ENCODE data around the gene MUC13. TPM values are rescaled to one million over a fixed set of nuclear protein-coding genes. Genes with fewer than 3 reads are reported as not detected.
"Not testable (repeated sequence)": the region's sequence is repeated elsewhere in the genome, so short reads cannot be mapped to it uniquely, and the experiment has no call there.

MUC13 gene
- total RNA-seq, 2 donors from 2014 or later = 0.49 TPM; not detected in 1

DNA sequence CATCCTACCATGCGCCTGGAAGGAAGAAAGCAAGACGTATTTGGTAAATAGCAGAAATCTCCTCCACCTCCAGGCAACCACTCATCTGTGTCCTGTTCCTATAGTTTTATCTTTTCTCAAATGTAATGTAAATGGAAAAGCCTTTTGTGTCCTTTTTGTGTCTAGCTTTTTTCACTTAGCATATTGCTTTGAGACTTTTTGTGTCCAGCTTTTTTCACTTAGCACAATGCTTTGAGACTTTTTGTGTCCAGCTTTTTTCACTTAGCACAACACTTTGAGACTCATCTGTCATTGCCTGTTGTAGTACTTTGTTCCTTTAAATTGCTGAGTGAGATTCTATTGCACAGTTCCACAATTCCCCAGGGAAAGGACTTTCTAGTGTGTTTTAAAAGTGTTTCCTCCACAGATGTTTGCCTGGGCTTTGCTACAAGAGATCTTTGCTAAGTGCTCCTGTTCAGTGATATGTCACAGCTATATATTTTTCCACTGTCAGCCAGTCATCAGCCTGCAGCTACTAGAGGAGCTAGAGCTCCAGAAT is 27.9 kb upstream of the MUC13 start:
- Histone ChIP-seq H3K9me3 (no peaks in the 10 kb centered on the region), H3K27ac (no peak overlapping the region), H3K36me3 (no peaks in the 10 kb centered on the region), H3K27me3 (replicated peaks; ENCODE audit: insufficient read depth) (no peaks in the 10 kb centered on the region), H3K4me1 (ENCODE audit: control insufficient read depth in 1 of 2, low read depth in 2 of 2) (peaks cover 0 to under 1% of the 10 kb centered on the region in 2 donors), H3K4me3 (no peak overlapping the region)
- no peak for DNase-seq (ENCODE audit: low spot score)
- no peak for ATAC-seq (ENCODE audit: insufficient number of reproducible peaks, low FRiP score, low read depth)
- TF ChIP-seq, protein P1, sequence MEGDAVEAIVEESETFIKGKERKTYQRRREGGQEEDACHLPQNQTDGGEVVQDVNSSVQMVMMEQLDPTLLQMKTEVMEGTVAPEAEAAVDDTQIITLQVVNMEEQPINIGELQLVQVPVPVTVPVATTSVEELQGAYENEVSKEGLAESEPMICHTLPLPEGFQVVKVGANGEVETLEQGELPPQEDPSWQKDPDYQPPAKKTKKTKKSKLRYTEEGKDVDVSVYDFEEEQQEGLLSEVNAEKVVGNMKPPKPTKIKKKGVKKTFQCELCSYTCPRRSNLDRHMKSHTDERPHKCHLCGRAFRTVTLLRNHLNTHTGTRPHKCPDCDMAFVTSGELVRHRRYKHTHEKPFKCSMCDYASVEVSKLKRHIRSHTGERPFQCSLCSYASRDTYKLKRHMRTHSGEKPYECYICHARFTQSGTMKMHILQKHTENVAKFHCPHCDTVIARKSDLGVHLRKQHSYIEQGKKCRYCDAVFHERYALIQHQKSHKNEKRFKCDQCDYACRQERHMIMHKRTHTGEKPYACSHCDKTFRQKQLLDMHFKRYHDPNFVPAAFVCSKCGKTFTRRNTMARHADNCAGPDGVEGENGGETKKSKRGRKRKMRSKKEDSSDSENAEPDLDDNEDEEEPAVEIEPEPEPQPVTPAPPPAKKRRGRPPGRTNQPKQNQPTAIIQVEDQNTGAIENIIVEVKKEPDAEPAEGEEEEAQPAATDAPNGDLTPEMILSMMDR (IDR thresholded peaks at IDR 0.05) = no peak

DNA sequence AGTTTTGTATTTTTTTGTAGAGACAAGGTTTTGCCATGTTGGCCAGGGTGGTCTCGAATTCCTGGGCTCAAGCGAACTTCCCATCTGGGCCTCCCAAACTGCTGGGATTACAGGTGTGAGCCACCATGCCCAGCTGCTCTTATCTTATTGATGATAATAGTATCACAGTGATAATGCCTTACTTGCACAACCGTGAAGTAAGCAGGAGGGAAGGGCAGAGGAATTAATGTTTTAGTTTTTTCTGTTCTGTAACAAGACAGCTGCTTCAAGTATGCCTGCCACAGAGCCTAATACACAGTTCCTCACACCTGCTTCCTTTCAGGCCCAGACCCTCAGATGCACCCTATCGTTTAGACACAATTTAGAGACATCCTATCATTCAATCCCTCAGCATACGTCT is 26.1 kb upstream of the MUC13 start:
- no peak overlapping the region for H3K27ac ChIP-seq
- TF ChIP-seq, protein P1 (IDR thresholded peaks at IDR 0.05) = no peak
- H3K27me3 ChIP-seq (replicated peaks; ENCODE audit: insufficient read depth) = no peaks in the 10 kb centered on the region
- no peaks in the 10 kb centered on the region for H3K4me1 ChIP-seq (ENCODE audit: control insufficient read depth in 1 of 2, low read depth in 2 of 2)
- ATAC-seq (ENCODE audit: insufficient number of reproducible peaks, low FRiP score, low read depth) (no peak), DNase-seq (ENCODE audit: low spot score) (no peak)
- H3K36me3 ChIP-seq = no peaks in the 10 kb centered on the region
- no peak overlapping the region for H3K4me3 ChIP-seq
- no peaks in the 10 kb centered on the region for H3K9me3 ChIP-seq

DNA sequence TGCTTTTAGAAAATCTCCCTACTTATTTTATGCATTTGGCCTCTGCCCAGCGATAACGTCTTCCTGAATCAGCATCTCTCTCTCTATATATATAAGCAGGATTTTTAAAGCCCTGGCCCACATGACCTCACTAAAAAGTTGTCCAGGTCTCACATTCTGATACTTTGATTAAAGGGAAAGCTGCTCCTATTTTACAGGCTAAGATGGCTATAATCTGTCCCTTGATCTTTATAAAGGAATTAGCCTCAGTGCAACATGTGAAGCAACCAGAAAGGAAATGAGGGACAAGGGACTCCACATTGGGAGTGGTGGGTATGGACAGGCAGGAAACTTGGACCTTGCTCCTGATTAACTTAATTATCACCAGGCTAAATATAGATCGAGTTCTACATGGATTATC is 25.6 kb upstream of the MUC13 start:
- Histone ChIP-seq H3K36me3 (no peaks in the 10 kb centered on the region), H3K27ac (no peak overlapping the region), H3K27me3 (replicated peaks; ENCODE audit: insufficient read depth) (no peaks in the 10 kb centered on the region), H3K4me1 (ENCODE audit: control insufficient read depth in 1 of 2, low read depth in 2 of 2) (no peaks in the 10 kb centered on the region), H3K4me3 (no peak overlapping the region), H3K9me3 (no peaks in the 10 kb centered on the region)
- ATAC-seq (ENCODE audit: insufficient number of reproducible peaks, low FRiP score, low read depth) (no peak), DNase-seq (ENCODE audit: low spot score) (no peak)
- TF ChIP-seq, protein P1 (IDR thresholded peaks at IDR 0.05) = no peak

DNA sequence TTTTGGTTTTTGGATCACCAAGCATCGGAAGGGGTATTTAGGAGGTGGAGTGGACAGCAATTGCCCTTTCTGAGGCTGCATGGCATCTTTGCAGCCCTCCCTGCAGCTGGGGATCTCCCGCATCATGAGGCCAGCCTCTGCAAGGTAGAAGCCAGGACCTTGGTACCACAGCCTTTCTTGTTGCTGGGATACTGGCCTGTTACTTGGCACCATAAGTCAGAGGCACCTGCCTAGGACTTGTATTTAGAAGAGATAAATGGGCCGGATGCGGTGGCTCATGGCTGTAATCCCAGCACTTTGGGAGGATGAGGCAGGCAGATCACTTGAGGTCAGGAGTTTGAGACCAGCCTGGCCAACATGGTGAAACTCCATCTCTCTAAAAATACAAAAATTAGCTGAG is 23.4 kb upstream of the MUC13 start:
- not testable (repeated sequence) for H3K9me3 ChIP-seq; H3K4me3 ChIP-seq; H3K4me1 ChIP-seq (ENCODE audit: control insufficient read depth in 1 of 2, low read depth in 2 of 2); DNase-seq (ENCODE audit: low spot score); H3K36me3 ChIP-seq; H3K27me3 ChIP-seq (replicated peaks; ENCODE audit: insufficient read depth); H3K27ac ChIP-seq; ATAC-seq (ENCODE audit: insufficient number of reproducible peaks, low FRiP score, low read depth)

DNA sequence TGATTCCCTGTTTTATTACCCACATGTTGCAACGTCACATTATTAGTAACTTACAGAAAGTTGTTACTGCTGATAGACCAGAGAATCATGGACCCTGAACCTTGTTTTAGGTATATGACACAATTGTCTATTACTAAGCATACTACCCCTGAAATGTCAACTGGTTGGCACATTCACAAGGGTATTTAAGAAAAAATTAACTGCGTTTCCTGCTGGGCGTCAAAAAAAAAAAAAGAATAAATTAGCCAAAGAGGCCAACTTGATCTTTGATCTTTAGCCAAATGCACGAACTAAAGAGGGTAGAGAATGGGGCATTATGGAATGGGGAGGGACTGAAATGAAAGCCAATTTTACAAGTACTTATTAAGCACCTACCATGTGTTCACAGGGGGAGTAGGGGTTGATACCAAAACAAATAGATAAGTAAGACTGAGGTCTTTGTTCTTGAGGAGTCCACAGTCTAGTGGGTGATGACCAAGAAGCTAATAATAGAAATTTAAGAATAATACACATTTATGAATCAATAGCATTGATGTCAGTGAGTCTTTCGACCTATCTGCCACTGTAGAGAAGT is 17.8 kb upstream of the MUC13 start:
- H3K27ac ChIP-seq = no peak overlapping the region
- H3K27me3 ChIP-seq (replicated peaks; ENCODE audit: insufficient read depth) = no peaks in the 10 kb centered on the region
- DNase-seq (ENCODE audit: low spot score) (no peak), ATAC-seq (ENCODE audit: insufficient number of reproducible peaks, low FRiP score, low read depth) (no peak)
- H3K36me3 ChIP-seq = no peaks in the 10 kb centered on the region
- TF ChIP-seq, protein P1 (IDR thresholded peaks at IDR 0.05) = no peak
- H3K9me3 ChIP-seq = no peaks in the 10 kb centered on the region
- no peaks in the 10 kb centered on the region for H3K4me1 ChIP-seq (ENCODE audit: control insufficient read depth in 1 of 2, low read depth in 2 of 2)
- no peak overlapping the region for H3K4me3 ChIP-seq
